Right forelimb (tissue), 1 donor: ENCODE data around the gene AKAP13.
"Not testable (repeated sequence)": the region's sequence is repeated elsewhere in the genome, so short reads cannot be mapped to it uniquely, and the experiment has no call there.

Experiments used
- DNase-seq: peaks from one replicate; pipeline ENCODE4 v3.0.0-alpha.2; 2018

Gene AKAP13

DNA sequence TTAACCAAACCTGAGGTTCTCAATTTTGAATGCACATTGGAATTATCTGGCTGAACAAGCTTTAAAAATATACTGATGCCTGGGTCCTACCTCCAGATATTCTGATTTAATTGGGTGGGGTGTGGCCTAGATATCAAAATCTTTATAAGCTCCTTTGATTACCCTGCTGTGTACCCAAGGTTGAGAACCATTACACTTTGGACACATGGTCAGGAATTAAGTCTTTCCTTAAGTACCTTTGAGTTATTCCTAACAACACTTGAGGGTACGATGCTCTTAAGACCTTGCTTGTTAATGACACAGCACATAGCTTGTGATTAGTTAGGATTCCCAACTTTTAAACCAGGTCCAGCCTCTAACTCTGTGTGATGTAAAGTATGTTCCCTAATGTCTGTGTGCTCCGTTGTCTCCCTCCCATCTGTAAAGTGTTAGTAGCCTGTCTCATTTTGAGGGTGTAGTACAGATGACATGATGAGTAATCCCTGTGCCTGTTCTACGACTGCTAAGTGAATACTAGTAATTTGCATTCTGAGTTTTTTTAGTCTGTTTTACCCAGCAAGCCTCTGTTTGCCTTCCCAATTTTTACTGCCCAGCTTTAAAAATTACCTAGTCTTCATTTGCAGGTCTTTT lies 259.5 kb downstream of the AKAP13 start:
- DNase-seq: no peak

DNA sequence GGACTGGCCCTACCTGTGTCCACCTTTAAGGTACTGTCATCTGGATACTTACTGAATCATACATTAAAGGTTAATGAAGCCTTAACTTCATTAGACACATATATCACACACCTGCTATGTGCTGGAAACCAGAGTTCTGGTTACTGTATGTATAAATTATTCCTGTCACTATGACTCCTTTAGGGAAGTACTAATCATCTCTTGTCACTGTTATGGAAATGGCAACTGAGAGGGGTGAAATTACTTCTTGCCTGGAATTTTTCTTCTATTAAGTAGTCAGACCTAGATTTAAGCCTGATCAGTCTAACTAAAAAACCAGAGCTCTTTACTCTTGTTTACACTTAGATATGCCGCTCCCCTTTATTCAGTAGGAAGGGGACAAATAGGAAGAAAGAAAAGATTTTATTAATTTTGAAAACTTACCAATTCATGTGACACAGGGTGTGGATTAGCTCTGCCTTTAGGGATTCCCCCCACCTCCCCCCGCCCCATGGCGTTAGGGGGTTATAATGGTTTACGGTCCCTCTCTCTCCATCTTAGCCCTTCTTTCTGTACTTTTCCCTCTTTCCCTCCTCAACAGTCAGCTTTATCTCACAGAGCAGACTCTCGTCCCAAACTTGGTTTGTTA lies 261.8 kb downstream of the AKAP13 start:
- DNase-seq: no peak

DNA sequence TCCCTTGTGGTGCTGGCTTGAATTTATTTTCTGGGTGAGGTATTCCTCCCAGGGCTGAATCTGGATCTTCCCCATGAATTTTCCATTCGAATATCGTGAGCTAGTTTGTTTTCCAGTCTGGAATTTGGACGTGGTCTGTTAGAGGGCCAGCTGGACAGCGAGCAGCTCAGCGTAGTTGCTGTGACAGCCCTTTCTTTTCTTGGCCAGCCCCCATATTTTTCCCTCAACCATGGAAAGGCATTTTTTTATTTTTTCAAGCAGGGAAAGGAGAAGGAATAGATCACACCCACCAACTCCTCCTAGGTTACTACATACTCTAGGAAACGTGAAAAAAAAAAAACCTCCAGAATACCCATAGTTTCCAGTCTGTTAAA lies 262.3 kb downstream of the AKAP13 start:
- DNase-seq: peak; percentile 84

DNA sequence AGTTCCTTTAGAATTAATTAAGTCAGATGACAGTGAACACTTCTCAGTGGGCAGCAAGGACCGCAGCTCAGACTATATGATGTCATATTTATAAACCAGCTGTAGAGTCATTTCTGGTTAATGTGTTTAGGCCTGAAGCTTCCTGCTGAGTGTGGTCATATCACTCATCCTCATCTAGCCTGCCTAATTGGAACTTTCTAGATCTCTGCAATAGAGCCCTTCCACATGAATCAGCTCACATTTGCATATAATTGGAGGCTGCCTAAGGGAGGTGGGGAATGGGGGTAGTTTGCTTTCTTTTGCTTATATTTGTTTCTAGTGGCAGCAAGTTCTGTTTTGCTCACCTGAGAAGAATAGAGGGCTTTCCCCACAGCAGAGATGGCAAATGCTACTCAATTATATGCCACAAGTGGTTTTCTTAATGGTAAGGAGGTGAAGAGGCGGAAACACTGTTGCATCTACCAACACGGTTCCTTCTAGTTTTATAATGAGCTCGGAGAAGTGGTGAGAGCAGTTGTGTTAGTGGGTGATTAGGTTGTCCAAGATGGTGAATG lies 266.2 kb downstream of the AKAP13 start:
- no peak for DNase-seq

DNA sequence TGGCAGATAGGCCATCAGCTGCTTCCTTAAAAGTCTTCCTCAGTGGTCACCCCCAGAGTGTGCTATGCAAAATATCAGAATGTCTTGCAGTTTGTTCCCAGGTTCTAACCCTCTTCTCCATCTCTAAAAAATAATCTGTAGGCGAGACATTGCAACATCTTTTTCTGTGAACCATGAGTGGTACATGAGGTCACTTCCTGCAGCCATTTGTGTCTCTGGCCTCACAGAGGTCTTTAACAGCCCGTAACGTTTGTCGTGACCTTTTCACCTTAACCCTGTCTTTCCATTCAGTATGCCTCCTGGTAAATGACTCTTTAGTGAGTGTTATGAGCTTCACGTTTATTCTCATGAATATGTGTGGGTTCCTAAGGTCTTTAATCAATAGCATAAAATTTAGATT lies 269.0 kb downstream of the AKAP13 start:
- no peak for DNase-seq

DNA sequence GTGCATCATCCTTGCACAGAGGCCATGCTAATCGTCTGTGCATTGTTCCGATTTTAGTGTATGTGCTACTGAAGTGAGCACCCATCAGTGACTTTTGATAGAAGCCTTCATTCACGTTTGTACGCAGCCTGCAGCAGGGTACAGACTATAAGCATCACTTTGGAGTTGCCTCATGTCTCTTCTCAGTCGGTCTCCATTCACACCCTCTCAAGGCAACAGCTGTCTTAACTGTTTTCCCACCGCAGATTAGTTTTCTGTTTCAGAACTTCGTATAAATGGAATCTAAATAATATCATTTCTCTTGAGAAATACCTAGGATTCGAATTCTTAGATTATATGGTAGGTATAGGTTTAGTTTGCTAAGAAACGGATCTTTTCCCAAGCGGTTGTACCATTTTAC lies 271.1 kb downstream of the AKAP13 start:
- no peak for DNase-seq

DNA sequence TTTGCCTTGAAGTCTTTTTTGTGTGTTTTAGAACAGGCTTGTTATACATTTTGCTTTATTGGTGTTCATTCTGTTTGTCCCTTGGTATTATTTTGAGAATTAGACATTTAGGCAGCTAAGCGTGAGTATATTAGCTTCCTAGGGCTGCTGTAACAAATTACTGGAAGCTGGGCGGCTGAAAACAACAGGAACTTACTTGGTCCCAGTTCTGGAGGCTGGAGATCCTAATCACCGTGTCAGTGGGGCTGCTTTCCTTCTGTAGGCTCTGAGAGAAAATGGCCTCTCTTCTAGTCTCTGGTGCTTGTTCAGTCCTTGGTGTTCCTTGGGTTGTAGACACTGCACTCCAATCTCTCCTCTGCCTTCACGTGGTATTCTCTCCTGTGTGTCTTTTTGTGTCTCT lies 272.1 kb downstream of the AKAP13 start:
- DNase-seq: no peak

DNA sequence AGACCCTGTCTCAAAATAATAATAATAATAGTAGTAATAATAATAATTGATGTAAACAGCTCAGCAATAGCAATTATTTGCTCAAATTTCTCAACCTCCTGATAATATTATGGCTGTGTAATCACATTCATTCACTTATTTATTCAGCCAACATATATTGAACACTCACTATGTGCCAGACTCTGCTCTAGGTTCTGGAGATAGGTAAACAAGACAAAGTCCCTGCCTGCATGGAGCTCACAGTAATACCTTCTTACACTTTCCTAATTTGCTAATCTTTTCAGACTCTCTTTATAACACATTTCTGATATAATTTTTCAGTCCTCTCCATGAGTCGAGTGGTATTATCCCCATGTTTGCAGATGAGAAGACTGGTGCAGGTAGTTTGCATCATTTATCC lies 276.7 kb downstream of the AKAP13 start:
- no peak for DNase-seq

DNA sequence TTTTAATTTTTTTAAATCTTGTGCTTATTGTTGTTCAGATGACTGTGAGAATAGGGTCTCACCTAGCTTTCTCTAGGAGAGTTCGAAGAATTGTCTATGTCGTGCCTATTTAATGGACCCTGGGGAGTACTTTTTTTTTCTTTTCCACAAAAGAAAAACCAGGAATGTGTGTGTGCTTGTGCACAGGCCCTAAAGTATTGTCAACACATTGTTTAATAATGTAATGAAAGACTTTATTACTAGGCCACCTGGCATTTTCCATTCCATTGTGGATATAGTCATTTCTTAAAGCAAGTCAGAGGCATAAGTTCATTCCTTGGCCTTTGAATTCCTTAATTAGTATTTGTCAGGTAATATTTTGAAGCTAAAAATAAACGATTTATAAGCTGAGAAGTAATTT lies 278.4 kb downstream of the AKAP13 start:
- DNase-seq: no peak

DNA sequence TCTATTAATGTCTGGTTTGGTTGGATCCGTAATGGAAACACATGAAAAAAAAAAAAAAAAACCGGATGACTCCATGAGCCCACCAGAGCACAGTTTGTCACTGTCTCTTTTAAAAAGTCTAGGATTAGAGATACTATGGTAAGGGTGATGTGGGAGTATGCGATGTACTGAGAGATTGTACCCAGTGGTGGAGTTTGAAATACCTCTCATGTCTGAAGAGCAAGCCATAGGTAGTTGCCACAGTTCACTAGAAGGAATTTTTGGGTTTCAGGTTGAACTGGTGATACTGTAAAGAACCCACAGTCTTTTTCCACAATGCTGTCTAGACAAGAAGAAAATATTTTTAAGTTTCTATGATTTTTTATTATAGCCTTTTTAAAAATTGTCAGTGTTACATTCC lies 281.5 kb downstream of the AKAP13 start:
- DNase-seq: no peak

DNA sequence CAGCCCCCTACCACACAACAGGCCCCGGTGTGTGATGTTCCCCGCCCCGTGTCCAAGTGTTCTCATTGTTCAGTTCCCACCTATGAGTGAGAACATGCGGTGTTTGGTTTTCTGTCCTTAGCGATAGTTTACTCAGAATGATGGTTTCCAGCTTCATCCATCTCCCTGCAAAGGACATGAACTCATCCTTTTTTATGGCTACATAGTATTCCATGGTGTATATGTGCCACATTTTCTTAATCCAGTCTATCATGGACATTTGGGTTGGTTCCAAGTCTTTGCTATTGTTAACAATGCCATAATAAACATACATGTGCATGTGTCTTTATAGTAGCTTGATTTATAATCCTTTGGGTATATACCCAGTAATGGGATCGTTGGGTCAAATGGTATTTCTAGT lies 285.3 kb downstream of the AKAP13 start:
- not testable (repeated sequence) for DNase-seq

DNA sequence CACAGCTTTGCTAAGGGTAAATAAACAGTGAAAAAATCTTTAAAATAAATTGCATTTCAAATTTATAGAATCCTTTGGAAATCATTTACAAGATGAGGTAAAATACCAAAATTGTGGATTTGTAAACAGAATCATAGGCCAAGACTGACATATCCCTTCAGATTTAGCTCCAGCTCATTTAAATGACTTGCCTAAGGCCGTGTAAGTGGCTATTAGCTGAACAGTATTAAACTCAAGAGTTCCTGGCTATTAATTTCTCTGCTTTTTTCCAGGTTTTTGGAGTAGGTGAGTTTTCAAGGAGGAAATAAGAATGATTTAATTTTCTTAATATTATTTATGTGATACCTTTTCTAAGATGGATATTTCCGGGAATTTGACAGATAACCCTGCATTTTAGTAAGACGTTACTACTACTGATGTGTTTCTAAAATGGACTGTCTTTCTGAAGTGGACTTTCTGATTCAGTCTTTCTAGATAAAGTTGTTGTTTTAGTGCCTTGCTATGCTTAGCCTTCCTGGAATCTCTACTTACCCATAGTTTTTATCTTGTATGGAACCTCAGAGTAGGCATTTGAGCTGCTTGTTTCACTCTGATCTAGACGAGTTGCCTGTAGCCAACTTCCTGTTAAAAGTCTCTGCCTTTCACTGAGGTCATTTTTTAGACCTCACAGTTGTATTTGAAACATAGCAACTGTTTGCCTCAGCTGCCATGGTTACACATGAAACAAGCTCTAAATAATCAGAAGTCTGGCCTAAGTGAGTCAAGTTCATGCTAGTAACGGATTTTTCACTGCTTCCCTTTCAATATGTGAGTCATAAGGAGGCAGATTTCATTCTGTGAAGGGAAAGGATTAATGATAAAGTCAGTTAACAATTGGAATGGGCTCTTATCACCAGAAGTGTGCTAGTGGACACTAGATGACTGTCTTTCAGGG lies 287.4 kb downstream of the AKAP13 start:
- DNase-seq: no peak

DNA sequence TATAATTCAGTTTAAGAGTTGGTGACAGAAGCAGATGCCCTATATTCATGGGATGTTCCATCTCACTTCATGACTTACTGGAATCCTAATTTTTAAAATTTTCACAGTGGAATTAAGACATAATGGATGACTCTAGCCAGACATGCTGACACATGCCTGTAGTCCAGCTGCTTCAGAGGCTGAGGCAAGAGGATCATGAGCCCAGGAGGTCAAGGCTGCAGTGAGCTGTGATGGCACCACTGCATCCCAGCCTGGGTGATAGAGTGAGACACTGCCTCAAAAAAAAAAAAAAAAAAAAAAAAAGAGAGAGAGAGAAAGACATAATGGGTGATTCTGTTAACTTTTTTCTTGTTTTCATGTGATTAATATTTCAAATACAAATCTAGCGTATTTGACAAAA lies 290.8 kb downstream of the AKAP13 start:
- DNase-seq: no peak

DNA sequence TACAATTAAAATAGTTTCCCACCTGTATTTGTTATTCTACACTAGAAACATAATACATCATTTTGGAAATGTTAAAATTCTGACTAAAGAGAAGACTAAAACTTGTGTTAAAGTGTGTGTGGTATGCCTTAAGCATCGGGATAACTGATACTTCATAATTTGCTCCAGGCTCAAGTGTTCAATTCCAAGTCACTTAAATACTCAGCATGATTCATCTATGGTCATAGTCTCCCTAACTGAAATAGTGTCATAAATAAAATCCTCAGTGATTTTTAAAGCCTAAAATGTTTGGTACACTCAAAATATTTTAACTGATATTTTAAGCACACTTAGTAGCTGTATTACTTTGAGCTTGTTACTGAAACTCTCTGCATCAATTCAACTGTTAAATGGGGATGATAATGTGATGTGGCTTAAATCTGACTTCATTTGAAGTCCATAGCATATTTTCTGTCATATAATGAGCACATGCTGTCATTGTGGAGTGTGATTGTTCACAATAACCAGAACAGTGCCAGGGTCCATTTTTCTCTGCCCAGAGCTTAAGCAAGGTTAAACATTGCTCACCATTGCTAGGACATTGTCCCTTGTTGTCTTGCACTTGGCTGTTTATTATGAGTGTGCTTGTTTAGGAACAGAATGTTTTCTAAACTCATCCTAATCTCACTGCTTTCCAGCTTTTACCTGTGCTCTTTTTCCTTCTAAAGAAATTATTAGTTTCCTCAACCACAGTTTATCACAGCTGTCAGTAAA lies 292.1 kb downstream of the AKAP13 start:
- no peak for DNase-seq

DNA sequence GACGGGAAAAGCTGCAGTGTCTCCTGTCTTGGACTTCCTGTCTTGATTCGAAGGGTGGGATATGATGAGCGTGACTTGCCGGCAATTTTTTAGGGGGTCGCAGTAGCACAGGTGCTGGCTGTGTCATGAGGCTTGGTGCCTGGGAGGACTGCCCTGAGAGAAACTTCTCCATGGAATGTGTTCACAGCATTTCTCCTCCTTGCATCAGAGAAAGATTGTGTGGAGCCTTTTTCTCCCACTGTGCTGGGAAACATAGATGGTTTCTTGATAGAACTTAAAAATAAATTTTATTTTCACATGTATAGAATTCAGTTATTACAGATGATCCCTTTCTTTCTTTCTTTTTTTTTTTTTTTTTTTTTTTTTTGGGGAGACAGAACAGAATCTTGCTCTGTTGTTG lies 292.9 kb downstream of the AKAP13 start:
- no peak for DNase-seq

DNA sequence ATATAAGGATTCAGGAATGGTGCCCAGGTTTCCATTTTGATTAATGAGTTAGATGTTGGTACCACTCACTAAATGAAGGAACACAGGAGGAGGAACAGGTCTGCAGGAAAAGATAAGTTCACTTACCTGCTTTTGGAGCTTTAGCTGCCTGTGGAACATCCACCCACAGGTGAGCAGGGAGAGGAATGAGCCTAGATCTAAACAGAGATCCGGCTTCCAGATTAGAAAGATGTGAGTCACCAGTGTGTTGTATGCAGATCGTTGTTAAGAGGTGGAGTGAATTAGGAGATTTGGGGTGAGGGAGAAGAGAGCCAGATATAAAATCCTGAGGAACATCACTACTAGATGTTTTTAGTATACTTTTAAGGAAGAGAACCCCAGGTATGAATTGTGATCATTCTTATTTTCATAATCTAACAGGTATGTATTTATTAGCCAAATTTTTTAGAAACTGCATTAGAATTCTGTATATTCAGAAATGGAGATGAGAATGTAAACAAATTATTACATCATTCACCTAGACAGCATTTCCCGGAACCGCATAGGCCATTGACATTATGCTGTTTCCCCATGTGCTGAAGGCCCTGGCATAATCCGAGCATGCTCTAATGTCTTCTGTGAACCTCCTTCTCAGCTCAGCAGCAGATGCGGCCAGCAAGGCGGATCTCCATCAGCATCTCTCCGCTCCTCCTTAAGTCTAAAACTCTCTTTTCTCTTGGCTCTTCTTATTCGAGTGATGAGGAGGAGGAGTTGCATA lies 296.1 kb downstream of the AKAP13 start:
- no peak for DNase-seq

DNA sequence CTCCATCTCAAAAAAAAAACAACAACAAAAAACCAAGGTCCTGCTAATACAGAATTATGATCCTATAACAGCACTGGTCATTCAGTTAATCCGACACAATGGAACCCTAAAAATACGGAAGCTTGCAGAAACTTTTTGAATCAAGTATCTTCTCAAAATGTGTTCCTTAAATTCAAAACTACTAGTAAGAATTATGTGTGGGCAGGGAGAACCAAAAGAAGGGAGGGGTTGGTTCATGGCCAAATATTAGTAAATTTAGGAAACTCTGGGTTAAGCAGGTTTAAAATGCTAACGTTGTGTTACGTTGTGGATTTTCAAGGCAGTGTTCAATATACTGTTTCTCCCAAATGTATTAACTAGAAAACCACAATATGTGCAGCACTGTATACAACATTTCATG lies 298.8 kb downstream of the AKAP13 start:
- no peak for DNase-seq

DNA sequence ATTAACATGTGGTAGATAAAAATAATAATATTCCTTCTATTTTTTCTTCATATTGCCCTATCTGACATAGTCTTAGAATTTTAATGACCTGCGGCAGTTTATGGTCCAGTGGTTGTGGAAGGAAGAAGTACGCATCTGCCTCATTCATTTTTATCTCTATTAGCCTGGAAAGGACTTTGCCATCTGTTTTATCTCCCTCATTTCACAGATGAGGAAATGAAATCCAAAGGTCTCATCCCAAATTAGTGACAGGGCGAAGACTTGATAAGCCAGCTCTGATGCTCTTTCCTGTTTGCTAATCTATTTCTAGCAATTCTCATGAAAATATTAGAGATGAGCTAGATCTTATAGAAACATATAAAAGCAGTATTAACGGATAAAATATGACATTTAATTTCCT lies 301.0 kb downstream of the AKAP13 start:
- no peak for DNase-seq

DNA sequence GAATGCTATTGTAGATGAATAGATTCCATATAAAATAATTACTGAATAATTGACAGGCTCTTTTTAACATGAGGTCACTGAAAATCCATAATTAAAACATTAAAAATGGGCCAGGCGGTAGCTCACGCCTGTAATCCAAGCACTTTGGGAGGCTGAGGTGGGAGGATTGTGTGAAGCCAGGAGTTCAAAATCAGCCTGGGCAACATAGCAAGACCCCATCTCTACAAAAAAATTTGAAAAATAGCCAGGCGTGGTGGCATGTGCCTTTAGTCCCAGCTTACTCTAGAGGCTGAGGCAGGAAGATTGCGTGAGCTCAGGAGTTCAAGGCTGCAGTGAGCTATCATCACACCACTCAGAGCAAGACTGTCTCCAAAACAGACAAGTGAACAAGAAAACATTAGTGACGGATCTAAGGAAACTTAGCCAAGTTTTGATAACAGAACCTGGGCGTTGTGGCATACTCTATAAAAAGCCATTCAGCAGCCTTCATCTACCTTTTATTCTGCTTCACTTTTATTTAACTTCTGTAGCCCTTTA lies 303.8 kb downstream of the AKAP13 start:
- no peak for DNase-seq

DNA sequence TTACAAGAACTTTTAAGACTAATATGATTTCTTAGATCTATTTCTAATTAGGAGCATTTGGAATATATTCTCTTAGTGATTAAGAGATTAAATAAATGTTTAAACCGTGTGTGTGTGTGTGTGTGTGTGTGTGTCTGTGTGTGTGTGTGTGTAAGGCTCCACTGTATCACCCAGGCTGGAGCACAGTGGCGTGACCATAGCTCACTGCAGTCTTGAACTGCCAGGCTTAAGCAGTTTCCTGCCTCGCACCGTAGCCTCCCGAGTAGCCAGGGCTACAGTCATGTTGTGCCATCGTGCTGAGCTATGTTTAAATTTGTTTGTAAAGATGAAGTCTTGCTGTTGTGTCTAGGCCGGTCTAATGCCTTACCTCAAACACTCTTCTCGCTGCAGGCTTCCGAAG lies 305.0 kb downstream of the AKAP13 start:
- DNase-seq: no peak

DNA sequence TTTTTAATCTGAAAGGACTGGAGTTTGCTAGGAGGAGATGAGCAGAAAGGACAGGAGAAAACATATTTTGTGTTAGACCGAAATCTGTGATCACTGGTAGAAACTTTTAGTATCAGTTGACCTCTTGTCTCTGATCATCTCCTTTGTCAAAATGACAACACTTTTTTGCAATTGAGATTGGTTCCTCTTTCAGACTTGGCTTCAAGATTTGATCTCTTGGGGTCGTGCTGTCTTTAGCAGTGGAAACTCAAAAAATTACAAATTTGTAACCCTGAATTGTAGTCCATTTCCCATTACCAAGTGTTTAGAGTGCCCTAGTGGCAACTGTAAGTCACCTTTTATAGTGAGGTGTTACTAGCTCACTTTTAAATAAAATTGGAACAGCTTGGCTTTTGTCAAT lies 306.9 kb downstream of the AKAP13 start:
- DNase-seq: no peak

DNA sequence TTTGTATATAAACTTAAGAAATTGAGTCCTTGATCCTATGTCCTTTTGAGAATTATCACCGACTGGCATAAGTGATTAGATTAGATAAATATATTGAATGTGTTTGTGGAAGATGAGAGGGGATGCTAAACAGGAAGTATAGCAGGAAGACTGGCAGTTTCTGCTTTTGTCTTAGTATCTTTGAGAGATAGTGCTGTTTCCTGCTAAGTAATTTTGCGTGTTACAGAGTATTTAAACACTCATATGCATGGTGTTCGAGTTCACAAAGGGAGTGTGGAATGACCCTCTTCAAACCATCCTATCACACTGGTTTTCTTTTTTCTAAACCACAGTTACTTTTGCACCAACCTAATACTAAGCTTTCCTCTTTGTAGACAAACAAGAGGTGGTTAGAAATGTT lies 308.3 kb downstream of the AKAP13 start:
- DNase-seq: no peak
